COLO829 (cell line): ENCODE measurements around the gene FAM162B.
"Not testable (repeated sequence)": the region's sequence is repeated elsewhere in the genome, so short reads cannot be mapped to it uniquely, and the experiment has no call there.

Experiments used
- DNase-seq: peaks from one replicate; pipeline ENCODE4 v3.0.0; 2012; ENCODE audit warnings: low spot score

FAM162B gene

GRCh38 chr6:116726947-116727346 is 38.6 kb downstream of the FAM162B start:
- DNase-seq = no peak

DNA sequence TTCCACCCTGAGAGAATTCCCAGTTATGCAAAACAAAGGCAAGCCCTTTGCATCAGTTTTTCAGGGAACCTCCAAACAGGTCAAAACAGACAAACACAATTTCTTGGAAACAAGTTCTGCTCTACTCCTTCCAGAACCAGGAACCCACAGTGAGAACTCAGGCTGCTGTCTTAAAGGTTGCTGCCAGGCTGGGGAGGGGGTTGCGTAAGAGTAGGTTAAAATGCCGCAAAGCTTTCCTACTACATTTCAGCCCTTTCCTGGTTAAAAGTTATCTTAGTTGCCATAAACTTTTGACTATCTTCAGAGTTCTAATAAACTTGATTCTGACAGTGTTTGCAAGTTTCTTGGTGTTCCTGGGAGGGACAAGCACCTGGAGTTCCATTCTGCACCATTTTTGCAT is 50.8 kb downstream of the FAM162B start:
- no peak for DNase-seq

- DNase-seq = no peak
Measured at GRCh38 chr6:116714296-116714695, 51.2 kb downstream of the FAM162B start.

GRCh38 chr6:116705917-116706316 is 59.6 kb downstream of the FAM162B start:
- DNase-seq = no peak

GRCh38 chr6:116703888-116704287 is 61.6 kb downstream of the FAM162B start:
- DNase-seq = not testable (repeated sequence)
